ENCODE measurements around the gene ARHGEF40.
"Not testable (repeated sequence)": the region's sequence is repeated elsewhere in the genome, so short reads cannot be mapped to it uniquely, and the experiment has no call there.

Gene ARHGEF40

DNA sequence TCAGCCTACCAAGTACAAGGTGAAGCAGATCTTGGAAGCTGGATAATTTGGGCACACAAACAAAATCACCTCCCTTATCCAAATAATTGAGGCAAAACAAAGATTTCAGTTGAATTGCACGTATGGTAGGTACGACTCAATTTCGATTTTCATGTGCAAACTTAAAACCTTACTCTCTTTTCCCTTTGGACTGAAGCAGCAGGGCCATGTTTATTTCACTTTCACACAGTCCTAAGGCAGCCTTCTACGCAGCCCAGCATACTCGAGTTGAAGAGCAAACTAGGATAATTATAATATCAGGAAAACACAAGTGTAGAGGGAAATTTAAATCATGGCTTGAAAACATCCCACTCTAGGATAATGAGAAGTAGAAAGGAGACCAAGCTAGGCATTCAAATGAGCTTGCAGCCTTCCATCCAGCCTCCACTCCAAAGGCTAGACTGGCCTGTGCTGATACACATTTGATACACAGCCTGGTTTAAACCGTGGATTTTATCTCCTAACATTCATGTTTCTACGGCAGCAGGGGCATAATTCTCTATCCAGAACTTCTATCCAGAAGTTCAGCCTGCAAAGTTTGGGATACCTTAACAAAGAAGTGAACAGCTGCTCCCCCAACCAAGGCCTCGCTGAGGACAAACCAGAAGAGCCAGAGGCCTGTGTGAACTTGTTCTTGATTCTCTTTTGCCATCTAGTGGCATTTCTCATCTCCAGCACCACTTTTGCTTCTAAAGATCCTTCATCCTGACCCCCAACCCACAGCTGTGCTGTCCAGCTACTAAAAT lies 30.3 kb upstream of the ARHGEF40 start:
- DNase-seq, result peak in 47 of 56 donors; percentile 7 to 80 (median 46)

- no peak for DNase-seq
Observed at GRCh38 chr14:21040370-21040925, 29.7 kb upstream of the ARHGEF40 start.

DNA sequence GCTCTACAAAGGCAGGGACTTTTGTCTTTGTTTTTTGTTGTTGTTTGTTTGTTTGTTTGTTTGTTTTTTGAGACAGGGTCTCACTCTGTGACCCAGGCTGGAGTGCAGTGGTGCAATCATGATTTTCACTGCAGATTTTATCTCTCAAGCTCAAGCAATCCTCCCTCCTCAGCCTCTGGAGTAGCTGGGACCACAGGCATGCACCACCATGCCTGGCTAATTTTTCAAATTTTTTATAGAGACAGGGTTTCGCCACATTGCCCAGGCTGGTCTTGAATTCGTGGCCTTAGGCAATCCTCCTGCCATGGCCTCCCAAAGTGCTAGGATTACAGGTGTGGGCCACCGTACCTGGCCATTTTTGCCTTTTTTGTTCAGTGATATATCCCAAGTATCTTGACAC lies 29.2 kb upstream of the ARHGEF40 start:
- DNase-seq, result not testable (repeated sequence)

DNA sequence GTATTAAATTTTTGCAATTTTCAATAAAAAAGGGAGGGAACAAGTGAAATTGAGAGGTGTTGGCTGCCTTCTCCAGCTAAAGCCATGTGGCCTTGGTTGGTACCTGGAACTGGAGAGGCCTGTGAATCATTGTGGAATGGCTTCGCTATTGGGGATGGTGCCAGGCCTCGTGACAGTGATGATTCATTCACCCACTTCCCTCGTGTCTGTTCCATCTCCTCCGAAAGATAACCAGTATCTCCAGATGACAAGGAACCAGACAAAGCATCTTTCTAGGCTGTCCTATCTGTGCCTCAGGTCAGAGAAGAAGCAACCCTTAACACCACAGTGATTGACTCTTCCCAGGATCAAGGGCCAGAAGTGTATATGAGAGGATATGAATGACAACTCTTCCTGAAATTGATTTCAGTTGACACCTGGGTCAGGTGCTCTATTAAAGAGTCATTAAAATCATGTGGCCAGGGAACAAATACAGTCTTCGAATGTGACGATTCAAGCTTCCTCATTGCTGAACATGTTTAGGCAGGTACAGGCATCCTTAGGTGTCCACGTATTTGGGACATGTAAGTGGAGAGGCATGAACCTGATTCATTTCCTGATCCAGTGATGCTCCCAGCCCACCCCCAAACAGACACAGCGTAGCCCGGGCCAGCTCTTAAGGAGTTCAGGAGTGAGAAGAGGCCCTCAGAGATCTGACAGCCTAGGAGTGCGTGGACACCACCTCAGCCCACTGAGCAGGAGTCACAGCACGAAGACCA lies 28.2 kb upstream of the ARHGEF40 start, which contains the start of gene RNASE7:
TSS of gene RNASE7 (plus strand) at position 687 of the 758 bp plus-strand sequence. CDS start 631 bp downstream, outside the sequence.
- peak in 3 of 56 donors; percentile 13 to 59 (median 52) for DNase-seq

DNA sequence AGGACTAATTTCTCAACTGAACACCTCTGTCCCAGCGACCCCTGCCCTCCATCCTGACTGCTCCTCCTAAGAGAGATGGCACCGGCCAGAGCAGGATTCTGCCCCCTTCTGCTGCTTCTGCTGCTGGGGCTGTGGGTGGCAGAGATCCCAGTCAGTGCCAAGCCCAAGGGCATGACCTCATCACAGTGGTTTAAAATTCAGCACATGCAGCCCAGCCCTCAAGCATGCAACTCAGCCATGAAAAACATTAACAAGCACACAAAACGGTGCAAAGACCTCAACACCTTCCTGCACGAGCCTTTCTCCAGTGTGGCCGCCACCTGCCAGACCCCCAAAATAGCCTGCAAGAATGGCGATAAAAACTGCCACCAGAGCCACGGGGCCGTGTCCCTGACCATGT lies 27.2 kb upstream of the ARHGEF40 start:
- peak in 46 of 56 donors; percentile 12 to 79 (median 49) for DNase-seq

DNA sequence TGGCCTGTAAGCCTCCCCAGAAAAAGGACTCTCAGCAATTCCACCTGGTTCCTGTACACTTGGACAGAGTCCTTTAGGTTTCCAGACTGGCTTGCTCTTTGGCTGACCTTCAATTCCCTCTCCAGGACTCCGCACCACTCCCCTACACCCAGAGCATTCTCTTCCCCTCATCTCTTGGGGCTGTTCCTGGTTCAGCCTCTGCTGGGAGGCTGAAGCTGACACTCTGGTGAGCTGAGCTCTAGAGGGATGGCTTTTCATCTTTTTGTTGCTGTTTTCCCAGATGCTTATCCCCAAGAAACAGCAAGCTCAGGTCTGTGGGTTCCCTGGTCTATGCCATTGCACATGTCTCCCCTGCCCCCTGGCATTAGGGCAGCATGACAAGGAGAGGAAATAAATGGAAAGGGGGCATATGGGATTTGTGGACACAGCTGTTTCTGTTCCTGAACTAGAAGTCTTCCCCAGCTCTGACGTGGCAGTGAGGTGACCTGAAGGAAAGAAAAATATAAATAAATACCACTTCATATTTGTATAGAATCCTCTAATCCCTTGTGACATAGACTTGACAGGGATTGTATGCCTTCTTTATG lies 26.6 kb upstream of the ARHGEF40 start:
- no peak for DNase-seq

GRCh38 chr14:21043974-21044618 lies 26.0 kb upstream of the ARHGEF40 start:
- no peak for DNase-seq

- no peak for DNase-seq
Observed at GRCh38 chr14:21047378-21047781, 22.7 kb upstream of the ARHGEF40 start.

DNA sequence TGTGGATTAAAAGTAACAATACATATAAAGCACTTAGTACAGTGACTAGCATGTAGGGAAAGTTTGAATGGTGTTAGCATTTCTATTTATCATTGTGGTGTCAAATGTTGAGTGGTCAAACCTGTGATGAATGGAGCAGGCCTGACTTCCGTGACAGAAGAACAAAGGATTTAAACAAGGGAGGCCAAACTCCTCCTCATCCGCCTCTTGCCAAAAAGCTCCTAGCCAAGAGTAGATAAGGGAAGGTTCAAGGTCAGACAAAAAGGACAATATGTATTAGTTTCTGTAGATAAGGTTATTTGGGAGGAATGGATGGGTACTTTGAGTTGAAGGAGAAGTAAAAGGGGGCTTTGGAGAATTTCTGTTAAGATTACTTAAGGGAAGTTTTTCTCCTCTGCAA lies 21.5 kb upstream of the ARHGEF40 start:
- DNase-seq, result no peak

DNA sequence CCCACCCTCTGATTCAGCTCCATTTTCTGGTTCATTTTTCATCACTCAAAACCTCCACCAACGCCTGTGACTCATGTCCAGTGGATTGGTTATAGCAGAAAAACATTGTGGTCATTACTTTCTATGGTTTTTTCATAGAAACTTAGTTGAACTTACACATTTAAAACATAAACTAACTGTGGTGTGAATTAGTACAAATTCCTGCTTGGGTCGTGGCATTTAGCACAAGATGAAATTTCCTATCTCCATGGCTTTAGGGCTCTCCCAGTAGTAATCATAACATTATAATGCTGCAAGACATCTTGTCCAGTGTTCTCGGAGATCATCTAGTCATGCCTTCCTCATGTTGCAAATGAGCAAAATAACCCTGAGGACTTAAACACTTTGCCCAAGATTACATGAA lies 20.8 kb upstream of the ARHGEF40 start:
- no peak for DNase-seq

- no peak for DNase-seq
Observed at GRCh38 chr14:21050597-21050996, 19.5 kb upstream of the ARHGEF40 start.

GRCh38 chr14:21053184-21054122 lies 16.7 kb upstream of the ARHGEF40 start:
- DNase-seq, result no peak

GRCh38 chr14:21054123-21054767 lies 15.9 kb upstream of the ARHGEF40 start:
- DNase-seq, result no peak

DNA sequence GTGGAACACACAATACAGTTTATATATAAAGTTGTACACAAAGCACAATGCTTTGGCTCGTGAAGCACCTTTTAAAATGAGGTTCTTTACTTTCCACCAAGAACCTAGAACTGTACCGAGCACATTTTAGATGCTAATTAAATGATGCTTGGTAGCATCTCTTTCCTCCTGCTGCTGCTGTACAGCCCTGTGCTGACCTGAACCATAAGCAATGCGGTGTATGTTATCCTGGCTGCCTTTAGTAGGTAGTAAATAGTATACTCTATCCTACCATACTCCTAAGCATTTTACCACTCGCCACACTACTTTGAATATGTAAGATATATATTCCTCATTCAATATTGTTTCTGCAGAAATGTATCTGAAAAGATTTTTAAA lies 15.3 kb upstream of the ARHGEF40 start:
- DNase-seq, result no peak

DNA sequence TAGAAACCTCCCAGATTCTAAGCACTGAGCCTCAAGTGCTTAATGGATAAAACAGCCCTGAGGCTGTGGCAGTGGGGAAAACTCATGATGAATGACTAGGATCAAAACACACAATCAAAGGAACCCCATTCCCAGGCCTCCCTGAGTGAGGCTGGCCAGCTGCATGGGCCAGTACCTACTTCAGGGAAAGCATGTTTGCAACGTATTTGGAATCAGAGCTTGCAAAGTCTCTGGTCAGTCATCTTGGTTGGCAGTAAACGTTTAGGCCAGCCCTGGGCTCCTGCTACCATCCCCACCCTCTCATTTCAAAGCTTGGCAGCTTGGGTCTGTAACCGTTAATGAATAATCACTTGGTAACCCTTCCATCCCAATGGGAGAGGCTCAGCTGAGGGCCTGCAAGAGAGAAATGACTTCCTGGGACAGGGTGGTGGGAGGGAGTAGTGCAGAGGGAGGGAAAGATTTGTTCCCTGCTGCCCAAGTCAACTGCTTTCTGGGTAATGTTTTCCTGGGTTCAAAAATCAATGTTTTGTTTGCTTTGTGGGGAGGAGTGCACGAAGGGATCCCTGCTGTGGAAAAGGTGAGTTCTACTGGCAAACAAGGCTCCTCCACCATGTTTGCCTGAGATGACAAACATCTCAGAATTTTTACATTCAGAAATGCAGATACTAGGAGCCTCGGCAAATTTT lies 14.5 kb upstream of the ARHGEF40 start:
- no peak for DNase-seq

GRCh38 chr14:21056520-21057163 lies 13.5 kb upstream of the ARHGEF40 start:
- no peak for DNase-seq

GRCh38 chr14:21057803-21058675 lies 12.1 kb upstream of the ARHGEF40 start, which contains the start of gene RNASE8:
Gene RNASE8 (plus strand): TSS chr14:21057822. CDS start chr14:21057893, 71 bp downstream.
- DNase-seq, result peak in 1 of 56 donors; percentile 1

Data from nucleus accumbens (tissue), 56 donors.